Activated CD8-positive, alpha-beta memory T cell treated with anti-CD3 and anti-CD28 coated beads, Interleukin-2, amount 10 ng/mL, durations not matched to agents 7 days and 5 days (primary cell): ENCODE data around the gene MYO3B. TPM values are rescaled to one million over a fixed set of nuclear protein-coding genes. Genes with fewer than 3 reads are reported as not detected.

Experiments used
- ATAC-seq: fragments of 150-1000 bp; cut with Tn5 transposase; one replicate; pipeline ENCODE4 v1.10.0; 2021; ENCODE audit warnings: moderate library complexity
- CTCF ChIA-PET: fragments of 350-600 bp; sonication (Branson Sonifier 250); formaldehyde crosslinking; loops from one replicate; lab custom pipeline; 2021; ENCODE audit warnings: antibody characterized with exemption; lab: Charles Lee
- DNase-seq: peaks from one replicate; pipeline ENCODE4 v3.0.0-alpha.2; 2020
- H3K27ac Mint-ChIP-seq: one replicate; pipeline ENCODE4 v1.8.0; 2021; ENCODE audit warnings: mild to moderate bottlenecking, mixed read lengths
- H3K27me3 Mint-ChIP-seq: one replicate; pipeline ENCODE4 v1.8.0; 2021; ENCODE audit warnings: mixed read lengths
- H3K36me3 Mint-ChIP-seq: one replicate; pipeline ENCODE4 v1.8.0; 2021; ENCODE audit warnings: mild to moderate bottlenecking, mixed read lengths
- H3K4me1 Mint-ChIP-seq: one replicate; pipeline ENCODE4 v1.8.0; 2021; ENCODE audit warnings: mixed read lengths
- H3K4me3 Mint-ChIP-seq: one replicate; pipeline ENCODE4 v1.8.0; 2021; ENCODE audit warnings: mild to moderate bottlenecking, moderate library complexity, mixed read lengths
- H3K9me3 Mint-ChIP-seq: one replicate; pipeline ENCODE4 v1.8.0; 2022; ENCODE audit warnings: low read depth, mixed read lengths
- total RNA-seq, 2 experiments: library from RNA; stranded (reverse); gene quantifications; one replicate each; pipeline ENCODE4 v1.2.3, GENCODE V29; 2021

Gene MYO3B
- under 1 TPM; 0.23 to 0.38 TPM for total RNA-seq

DNA sequence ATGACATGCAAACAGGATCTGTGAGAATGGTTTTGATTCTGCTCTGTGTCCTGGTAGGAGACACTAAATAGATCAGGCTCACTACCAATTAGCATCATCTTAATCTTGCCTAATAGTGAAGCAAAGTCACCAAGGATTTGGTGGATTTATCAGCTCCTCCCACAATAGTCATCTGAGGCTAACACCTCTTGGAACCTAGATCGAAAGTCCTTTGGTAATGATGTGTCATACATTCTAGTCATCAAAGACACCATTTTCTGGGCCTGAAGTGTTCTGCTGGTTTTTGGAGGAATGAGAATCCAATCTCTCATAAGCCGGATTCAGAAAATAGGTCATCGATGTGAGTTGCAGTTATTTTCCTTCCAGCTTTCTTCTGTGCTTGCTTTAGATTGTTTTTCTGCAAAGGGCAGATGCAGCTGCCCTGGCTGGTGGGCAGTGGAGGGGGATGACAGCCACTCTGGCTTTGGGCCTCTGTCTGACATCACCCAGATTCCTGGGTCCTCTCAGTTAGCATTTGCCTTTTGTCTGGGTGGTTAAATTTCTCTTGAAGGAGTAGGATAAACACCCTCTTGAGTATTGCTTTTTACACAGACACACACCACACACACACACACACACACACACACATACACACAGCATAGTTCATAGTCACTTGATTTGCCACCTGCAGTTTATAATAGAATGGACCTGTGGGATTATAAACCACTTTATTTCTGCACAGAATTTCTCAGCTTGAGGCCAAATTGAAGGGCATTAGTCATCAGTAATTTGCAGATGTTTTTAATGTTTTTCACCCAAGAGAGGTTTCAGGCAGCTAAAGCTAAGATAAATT, at the start of gene MYO3B:
MYO3B (plus strand) TSS at position 198 of the 832 bp plus-strand sequence; CDS start at position 339, 141 bp downstream.
- ATAC-seq, result peak; percentile 73
- Mint-ChIP-seq H3K4me1 (peaks cover 19% of the 10 kb centered on the region), H3K9me3 (no peaks in the 10 kb centered on the region), H3K27ac (peak within 1 kb of the TSS; percentile 58), H3K27me3 (no peaks in the 10 kb centered on the region), H3K4me3 (no peak within 1 kb of the TSS), H3K36me3 (no peaks in the 10 kb centered on the region)
- no peak for DNase-seq
- CTCF ChIA-PET, result no interaction called here

DNA sequence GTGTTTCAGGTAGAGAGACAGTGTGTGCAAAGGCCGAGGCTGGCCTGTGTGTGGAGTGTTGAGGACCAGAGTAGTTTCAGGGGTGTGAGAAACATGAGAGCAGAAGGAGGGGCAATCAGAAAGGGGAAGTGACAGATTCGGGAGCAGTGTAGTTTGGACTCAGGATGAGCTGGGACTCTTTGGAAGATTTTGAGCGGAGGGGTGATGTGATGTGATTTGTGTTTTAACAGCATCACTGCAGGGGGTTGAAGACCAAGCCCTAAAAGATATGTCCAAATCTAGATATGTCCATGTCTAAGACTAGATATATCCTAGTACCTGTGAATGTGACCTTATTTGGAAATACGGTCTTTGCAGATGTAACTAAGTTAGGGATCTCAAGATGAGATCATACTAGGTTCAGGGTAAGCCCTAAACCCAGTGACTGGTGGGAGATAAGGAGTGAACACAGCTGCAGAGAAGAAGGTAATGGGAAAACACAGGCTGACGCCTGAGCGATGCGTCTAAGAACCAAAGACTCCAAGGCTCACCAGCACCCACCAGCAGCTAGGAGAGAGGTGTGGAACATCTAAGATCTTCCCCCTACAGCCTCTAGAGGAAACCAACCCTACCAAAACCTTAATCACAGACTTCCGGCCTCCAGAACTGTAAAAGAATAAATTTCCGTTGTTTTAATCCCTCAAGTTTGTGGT, 38.5 kb upstream of the MYO3B start:
- H3K27me3 Mint-ChIP-seq, result peaks cover 13% of the 10 kb centered on the region
- ATAC-seq, result no peak
- no peaks in the 10 kb centered on the region for H3K36me3 Mint-ChIP-seq
- no peak overlapping the region for H3K4me3 Mint-ChIP-seq
- H3K4me1 Mint-ChIP-seq, result no peaks in the 10 kb centered on the region
- CTCF ChIA-PET, result no interaction called here
- H3K27ac Mint-ChIP-seq, result no peak overlapping the region
- DNase-seq, result no peak
- no peaks in the 10 kb centered on the region for H3K9me3 Mint-ChIP-seq

GRCh38 chr2:170140561-170140960, 37.4 kb upstream of the MYO3B start:
- DNase-seq (no peak), ATAC-seq (no peak)
- no peaks in the 10 kb centered on the region for H3K9me3 Mint-ChIP-seq
- no peak overlapping the region for H3K4me3 Mint-ChIP-seq
- CTCF ChIA-PET, result no interaction called here
- no peaks in the 10 kb centered on the region for H3K4me1 Mint-ChIP-seq
- peaks cover 10% of the 10 kb centered on the region for H3K27me3 Mint-ChIP-seq
- H3K27ac Mint-ChIP-seq, result no peak overlapping the region
- no peaks in the 10 kb centered on the region for H3K36me3 Mint-ChIP-seq

DNA sequence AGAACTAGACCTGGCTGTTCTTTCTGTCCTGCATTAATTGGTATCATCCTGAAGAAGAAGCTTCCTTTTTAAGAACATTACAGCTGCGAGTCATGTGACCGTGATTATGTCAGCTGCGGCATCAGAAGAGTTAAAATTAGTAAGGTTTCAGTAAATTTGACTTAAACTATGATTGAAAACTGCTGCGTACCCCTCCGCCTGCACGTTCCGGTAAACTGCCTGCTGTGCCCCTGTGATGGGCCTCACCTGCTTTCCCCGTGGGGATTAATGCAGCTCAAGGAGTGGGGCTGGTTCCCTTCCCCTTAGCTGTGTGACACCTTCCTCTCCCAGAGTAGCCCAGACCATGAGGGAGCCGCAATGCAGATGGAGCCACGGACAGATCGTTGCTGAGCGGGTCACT, 36.1 kb upstream of the MYO3B start:
- H3K4me1 Mint-ChIP-seq, result no peaks in the 10 kb centered on the region
- no peaks in the 10 kb centered on the region for H3K36me3 Mint-ChIP-seq
- CTCF ChIA-PET, result no interaction called here
- ATAC-seq (no peak), DNase-seq (no peak)
- H3K4me3 Mint-ChIP-seq, result no peak overlapping the region
- H3K27ac Mint-ChIP-seq, result no peak overlapping the region
- H3K9me3 Mint-ChIP-seq, result no peaks in the 10 kb centered on the region
- H3K27me3 Mint-ChIP-seq, result peaks cover 5% of the 10 kb centered on the region

GRCh38 chr2:170142502-170142901, 35.4 kb upstream of the MYO3B start:
- no peaks in the 10 kb centered on the region for H3K36me3 Mint-ChIP-seq
- no peak for ATAC-seq
- CTCF ChIA-PET, result no interaction called here
- no peaks in the 10 kb centered on the region for H3K9me3 Mint-ChIP-seq
- H3K27me3 Mint-ChIP-seq, result peaks cover 5% of the 10 kb centered on the region
- H3K4me3 Mint-ChIP-seq, result no peak overlapping the region
- no peak overlapping the region for H3K27ac Mint-ChIP-seq
- H3K4me1 Mint-ChIP-seq, result no peaks in the 10 kb centered on the region
- no peak for DNase-seq

- Mint-ChIP-seq H3K4me1 (no peaks in the 10 kb centered on the region), H3K4me3 (no peak overlapping the region), H3K9me3 (no peaks in the 10 kb centered on the region), H3K27ac (no peak overlapping the region), H3K36me3 (no peaks in the 10 kb centered on the region), H3K27me3 (peaks cover 5% of the 10 kb centered on the region)
- ATAC-seq (no peak), DNase-seq (no peak)
- CTCF ChIA-PET, result no interaction called here
These were observed 34.8 kb upstream of the MYO3B start for GRCh38 chr2:170143045-170143717.

GRCh38 chr2:170144761-170145160, 33.2 kb upstream of the MYO3B start:
- no peaks in the 10 kb centered on the region for H3K4me1 Mint-ChIP-seq
- no peak overlapping the region for H3K27ac Mint-ChIP-seq
- peaks cover 5% of the 10 kb centered on the region for H3K27me3 Mint-ChIP-seq
- CTCF ChIA-PET, result no interaction called here
- no peaks in the 10 kb centered on the region for H3K9me3 Mint-ChIP-seq
- DNase-seq, result no peak
- no peaks in the 10 kb centered on the region for H3K36me3 Mint-ChIP-seq
- no peak overlapping the region for H3K4me3 Mint-ChIP-seq
- no peak for ATAC-seq

GRCh38 chr2:170145191-170145590, 32.8 kb upstream of the MYO3B start:
- Mint-ChIP-seq H3K27me3 (peaks cover 5% of the 10 kb centered on the region), H3K4me3 (no peak overlapping the region), H3K9me3 (no peaks in the 10 kb centered on the region), H3K27ac (no peak overlapping the region), H3K36me3 (no peaks in the 10 kb centered on the region), H3K4me1 (no peaks in the 10 kb centered on the region)
- CTCF ChIA-PET, result no interaction called here
- ATAC-seq, result no peak
- no peak for DNase-seq

DNA sequence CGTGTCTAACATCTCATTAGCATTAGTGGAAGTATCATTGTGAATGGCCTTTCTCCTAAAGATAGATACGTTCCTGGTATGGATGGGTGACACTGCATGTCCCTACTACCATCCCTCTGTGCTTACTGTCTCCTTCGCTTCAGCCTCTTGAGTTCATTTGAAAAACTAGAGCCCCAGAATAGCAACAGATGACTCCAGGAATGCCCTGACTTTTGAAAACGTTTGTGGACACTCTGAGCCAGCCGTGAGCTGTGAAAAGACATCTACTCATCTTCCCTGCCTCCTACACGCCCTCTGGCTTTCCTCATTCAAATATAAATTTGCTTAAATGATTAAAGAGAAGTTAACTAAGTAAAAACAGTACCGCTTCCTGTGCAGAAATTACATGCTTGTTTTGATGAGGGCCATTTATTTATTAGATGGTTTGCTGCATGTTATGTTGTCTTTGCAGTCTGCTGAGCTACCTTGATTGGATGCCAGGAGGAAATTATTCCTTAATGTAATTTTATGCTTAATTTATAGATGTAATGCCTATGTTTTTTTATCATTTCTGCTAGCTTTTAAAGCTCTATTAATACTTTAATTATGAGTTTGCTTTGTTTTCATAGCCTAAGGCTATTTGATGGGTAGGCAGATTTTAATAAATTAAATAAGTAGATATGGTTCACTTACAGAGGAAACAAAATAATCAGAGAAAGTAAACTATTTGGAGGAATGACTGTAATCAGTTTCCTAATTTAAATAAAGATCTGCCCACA, 32.1 kb upstream of the MYO3B start:
- no peak for DNase-seq
- H3K27ac Mint-ChIP-seq, result no peak overlapping the region
- no peaks in the 10 kb centered on the region for H3K36me3 Mint-ChIP-seq
- ATAC-seq, result no peak
- no peak overlapping the region for H3K4me3 Mint-ChIP-seq
- peaks cover 5% of the 10 kb centered on the region for H3K27me3 Mint-ChIP-seq
- H3K9me3 Mint-ChIP-seq, result no peaks in the 10 kb centered on the region
- H3K4me1 Mint-ChIP-seq, result no peaks in the 10 kb centered on the region
- CTCF ChIA-PET, result no interaction called here

- Mint-ChIP-seq H3K27ac (no peak overlapping the region), H3K9me3 (no peaks in the 10 kb centered on the region), H3K4me1 (no peaks in the 10 kb centered on the region), H3K36me3 (no peaks in the 10 kb centered on the region), H3K27me3 (peaks cover 5% of the 10 kb centered on the region), H3K4me3 (no peak overlapping the region)
- CTCF ChIA-PET, result no interaction called here
- DNase-seq (no peak), ATAC-seq (no peak)
These were observed 31.2 kb upstream of the MYO3B start for GRCh38 chr2:170146784-170147183.

DNA sequence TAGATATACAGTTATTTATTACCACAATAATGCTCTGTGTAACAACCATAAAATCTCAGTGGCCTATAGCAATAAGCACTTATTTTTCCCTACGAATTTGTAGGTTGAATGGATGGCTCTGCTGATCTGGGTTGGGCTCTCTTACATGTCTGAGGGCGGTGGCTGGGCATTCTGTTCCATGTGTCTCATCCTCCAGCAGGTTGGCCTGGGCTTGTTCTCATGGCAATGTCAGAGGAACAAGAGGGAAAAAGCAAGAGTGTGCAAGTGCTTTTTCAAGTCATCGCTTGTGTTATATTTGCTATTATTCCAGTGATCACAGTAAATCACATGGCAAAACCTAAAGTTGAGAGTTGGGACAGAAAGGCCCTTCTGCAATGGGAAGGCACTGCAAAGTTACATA, 30.4 kb upstream of the MYO3B start:
- ATAC-seq (no peak), DNase-seq (no peak)
- Mint-ChIP-seq H3K9me3 (no peaks in the 10 kb centered on the region), H3K27ac (no peak overlapping the region), H3K4me1 (no peaks in the 10 kb centered on the region), H3K4me3 (no peak overlapping the region), H3K36me3 (no peaks in the 10 kb centered on the region), H3K27me3 (peaks cover 5% of the 10 kb centered on the region)
- CTCF ChIA-PET, result no interaction called here

GRCh38 chr2:170148161-170148560, 29.8 kb upstream of the MYO3B start:
- Mint-ChIP-seq H3K4me3 (no peak overlapping the region), H3K27ac (no peak overlapping the region), H3K4me1 (no peaks in the 10 kb centered on the region), H3K27me3 (peaks cover 5% of the 10 kb centered on the region), H3K9me3 (no peaks in the 10 kb centered on the region), H3K36me3 (no peaks in the 10 kb centered on the region)
- DNase-seq, result no peak
- CTCF ChIA-PET, result interaction anchor here (0.6 kb wide), 1 partner anchor 254 kb away, joined by 3 read pairs; no protein-coding TSS in a partner anchor
- ATAC-seq, result no peak

GRCh38 chr2:170152421-170152820, 25.5 kb upstream of the MYO3B start:
- Mint-ChIP-seq H3K4me1 (peaks cover 2% of the 10 kb centered on the region), H3K4me3 (no peak overlapping the region), H3K27me3 (peaks cover 4% of the 10 kb centered on the region), H3K36me3 (no peaks in the 10 kb centered on the region), H3K27ac (no peak overlapping the region), H3K9me3 (no peaks in the 10 kb centered on the region)
- no peak for ATAC-seq
- no peak for DNase-seq
- CTCF ChIA-PET, result no interaction called here
